Stimulated activated naive B cell treated with anti-CD40 and anti-IgM and Interleukin-4, amounts not matched to agents 10 μg/mL and 1 μg/mL and 100 μg/mL, for 72 hours (primary cell): Measurements from ENCODE around the gene DUSP12.

Source experiments
- ATAC-seq, 2 donors: fragments of 150-1000 bp; cut with Tn5 transposase; replicated peaks; 2 replicates each; pipeline ENCODE4 v1.10.0; 2021; ENCODE audit warnings: moderate library complexity in 1 of 2
- DNase-seq: peaks from one replicate; pipeline ENCODE4 v3.0.0; 2021
- H3K27ac Mint-ChIP-seq: one replicate; pipeline ENCODE4 v1.8.0; 2022; ENCODE audit warnings: mild to moderate bottlenecking, mixed read lengths
- H3K27me3 Mint-ChIP-seq, 2 donors: one replicate each; pipeline ENCODE4 v1.8.0; 2022; ENCODE audit warnings: mixed read lengths in 2 of 2
- H3K36me3 Mint-ChIP-seq, 2 donors: one replicate each; pipeline ENCODE4 v1.8.0; 2022; ENCODE audit warnings: mixed read lengths in 2 of 2, mild to moderate bottlenecking in 1 of 2
- H3K4me1 Mint-ChIP-seq, 2 donors: one replicate each; pipeline ENCODE4 v1.8.0; 2022; ENCODE audit warnings: mixed read lengths in 2 of 2, mild to moderate bottlenecking in 1 of 2
- H3K4me3 Mint-ChIP-seq, 2 donors: one replicate each; pipeline ENCODE4 v1.8.0; 2022; ENCODE audit warnings: mild to moderate bottlenecking in 2 of 2, mixed read lengths in 2 of 2, moderate library complexity in 1 of 2
- H3K9me3 Mint-ChIP-seq, 2 donors: one replicate each; pipeline ENCODE4 v1.8.0; 2022; ENCODE audit warnings: mixed read lengths in 2 of 2, mild to moderate bottlenecking in 1 of 2

Gene DUSP12

GRCh38 chr1:161749509-161750407 lies at the start of gene DUSP12:
Gene DUSP12, plus strand, starts transcription at chr1:161749786. Its CDS starts 16 bp downstream, at chr1:161749802.
- H3K4me3 Mint-ChIP-seq: peak within 1 kb of the TSS; percentile 98 to 100
- H3K36me3 Mint-ChIP-seq: peaks cover 17 to 21% of the 10 kb centered on the region in 2 donors
- H3K27ac Mint-ChIP-seq: peak within 1 kb of the TSS; percentile 100
- H3K9me3 Mint-ChIP-seq: peaks cover 5 to 7% of the 10 kb centered on the region in 2 donors
- peaks cover 28 to 45% of the 10 kb centered on the region in 2 donors for H3K4me1 Mint-ChIP-seq
- peaks cover 12 to 15% of the 10 kb centered on the region in 2 donors for H3K27me3 Mint-ChIP-seq
- DNase-seq: peak; percentile 95
- ATAC-seq: peak; percentile 96 to 97

GRCh38 chr1:161702250-161702649 lies 47.3 kb upstream of the DUSP12 start:
- Mint-ChIP-seq H3K4me3 (no peak overlapping the region), H3K36me3 (no peaks in the 10 kb centered on the region), H3K27me3 (no peaks in the 10 kb centered on the region), H3K9me3 (peaks cover 0 to 2% of the 10 kb centered on the region in 2 donors), H3K4me1 (peaks cover 5 to 9% of the 10 kb centered on the region in 2 donors), H3K27ac (no peak overlapping the region)
- DNase-seq: no peak
- no peak for ATAC-seq

GRCh38 chr1:161705537-161705936 lies 44.0 kb upstream of the DUSP12 start:
- H3K27me3 Mint-ChIP-seq: no peaks in the 10 kb centered on the region
- H3K4me3 Mint-ChIP-seq: peak overlapping the region; percentile 8 to 57
- H3K27ac Mint-ChIP-seq: no peak overlapping the region
- H3K36me3 Mint-ChIP-seq: peaks cover 8% of the 10 kb centered on the region in 2 donors
- DNase-seq (peak; percentile 77), ATAC-seq (peak; percentile 83 to 86)
- no peaks in the 10 kb centered on the region for H3K9me3 Mint-ChIP-seq
- peaks cover 18 to 20% of the 10 kb centered on the region in 2 donors for H3K4me1 Mint-ChIP-seq

GRCh38 chr1:161706113-161706481 lies 43.5 kb upstream of the DUSP12 start:
- peak; percentile 8 to 15 for ATAC-seq
- DNase-seq: peak; percentile 3
- Mint-ChIP-seq H3K27ac (no peak overlapping the region), H3K4me3 (peak overlapping the region; percentile 8 to 57), H3K4me1 (peaks cover 21 to 26% of the 10 kb centered on the region in 2 donors), H3K9me3 (no peaks in the 10 kb centered on the region), H3K36me3 (peaks cover 12 to 13% of the 10 kb centered on the region in 2 donors), H3K27me3 (no peaks in the 10 kb centered on the region)

GRCh38 chr1:161706482-161707347 lies 42.9 kb upstream of the DUSP12 start, which contains the start of gene FCRLA:
Gene FCRLA, plus strand, starts transcription at chr1:161707229. Its CDS starts 36 bp downstream, at chr1:161707265.
- Mint-ChIP-seq H3K27me3 (no peaks in the 10 kb centered on the region), H3K27ac (no peak within 1 kb of the TSS), H3K4me3 (peak within 1 kb of the TSS; percentile 8 to 57), H3K9me3 (no peaks in the 10 kb centered on the region), H3K4me1 (peaks cover 22 to 31% of the 10 kb centered on the region in 2 donors), H3K36me3 (peaks cover 15 to 16% of the 10 kb centered on the region in 2 donors)
- DNase-seq (peak; percentile 47), ATAC-seq (peak; percentile 64 to 69)

GRCh38 chr1:161707503-161707902 lies 42.1 kb upstream of the DUSP12 start:
- Mint-ChIP-seq H3K9me3 (no peaks in the 10 kb centered on the region), H3K27ac (no peak overlapping the region), H3K36me3 (peaks cover 22 to 24% of the 10 kb centered on the region in 2 donors), H3K4me1 (peaks cover 29 to 39% of the 10 kb centered on the region in 2 donors), H3K4me3 (no peak overlapping the region), H3K27me3 (no peaks in the 10 kb centered on the region)
- DNase-seq: no peak
- no peak for ATAC-seq

- Mint-ChIP-seq H3K9me3 (no peaks in the 10 kb centered on the region), H3K27ac (peak overlapping the region; percentile 38), H3K4me3 (peak overlapping the region; percentile 44 to 59), H3K4me1 (peaks cover 29 to 35% of the 10 kb centered on the region in 2 donors), H3K36me3 (peaks cover 28 to 30% of the 10 kb centered on the region in 2 donors), H3K27me3 (no peaks in the 10 kb centered on the region)
- no peak for DNase-seq
- ATAC-seq: no peak
These were observed 40.2 kb upstream of the DUSP12 start for GRCh38 chr1:161709373-161709772.

- ATAC-seq (no peak), DNase-seq (no peak)
- Mint-ChIP-seq H3K4me3 (no peak overlapping the region), H3K4me1 (peaks cover 30 to 35% of the 10 kb centered on the region in 2 donors), H3K9me3 (no peaks in the 10 kb centered on the region), H3K36me3 (peaks cover 28 to 35% of the 10 kb centered on the region in 2 donors), H3K27me3 (no peaks in the 10 kb centered on the region), H3K27ac (no peak overlapping the region)
These were observed 39.0 kb upstream of the DUSP12 start for GRCh38 chr1:161710560-161710959.

- ATAC-seq (peak; percentile 83 to 85), DNase-seq (peak; percentile 15)
- peaks cover 0 to 7% of the 10 kb centered on the region in 2 donors for H3K36me3 Mint-ChIP-seq
- no peaks in the 10 kb centered on the region for H3K9me3 Mint-ChIP-seq
- H3K27me3 Mint-ChIP-seq: no peaks in the 10 kb centered on the region
- peak overlapping the region; percentile 20 for H3K27ac Mint-ChIP-seq
- peak overlapping the region; percentile 2 to 8 for H3K4me3 Mint-ChIP-seq
- peaks cover 39 to 67% of the 10 kb centered on the region in 2 donors for H3K4me1 Mint-ChIP-seq
These were observed 30.8 kb upstream of the DUSP12 start for GRCh38 chr1:161718559-161719324.

- Mint-ChIP-seq H3K27me3 (no peaks in the 10 kb centered on the region), H3K4me1 (peaks cover 39 to 68% of the 10 kb centered on the region in 2 donors)
These were observed 30.3 kb upstream of the DUSP12 start for GRCh38 chr1:161719325-161719611.

GRCh38 chr1:161720422-161720821 lies 29.2 kb upstream of the DUSP12 start:
- no peak for ATAC-seq
- Mint-ChIP-seq H3K4me1 (peaks cover 45 to 78% of the 10 kb centered on the region in 2 donors), H3K36me3 (peaks cover 0 to 2% of the 10 kb centered on the region in 2 donors), H3K9me3 (no peaks in the 10 kb centered on the region), H3K27ac (no peak overlapping the region), H3K27me3 (no peaks in the 10 kb centered on the region), H3K4me3 (no peak overlapping the region)
- no peak for DNase-seq

More at GRCh38 chr1:161719325-161719611, 30.3 kb upstream of the DUSP12 start:
- DNase-seq (no peak), ATAC-seq (peak; percentile 61 to 73)
- Mint-ChIP-seq H3K27ac (peak overlapping the region; percentile 20), H3K36me3 (peaks cover 0 to 7% of the 10 kb centered on the region in 2 donors), H3K9me3 (no peaks in the 10 kb centered on the region), H3K4me3 (peak overlapping the region in 1 of 2 donors; percentile 8)

- Mint-ChIP-seq H3K9me3 (no peaks in the 10 kb centered on the region), H3K27me3 (no peaks in the 10 kb centered on the region)
These were observed 28.4 kb upstream of the DUSP12 start, which contains the start of gene FCRLB for GRCh38 chr1:161720956-161721737. Gene FCRLB, plus strand, starts transcription at chr1:161721544. Its CDS starts 1,129 bp downstream, at chr1:161722673.

More at GRCh38 chr1:161720956-161721737, 28.4 kb upstream of the DUSP12 start, which contains the start of gene FCRLB:
- Mint-ChIP-seq H3K4me1 (peaks cover 51 to 85% of the 10 kb centered on the region in 2 donors), H3K36me3 (peaks cover 0 to 2% of the 10 kb centered on the region in 2 donors), H3K27ac (peak within 1 kb of the TSS; percentile 16), H3K4me3 (peak within 1 kb of the TSS; percentile 6 to 46)
- ATAC-seq (no peak), DNase-seq (no peak)
